GM18526 (cell line): ENCODE results near the gene C14orf180.

Experiments
- POLR2A ChIP-seq: IDR thresholded peaks from 3 replicates; pipeline ENCODE4 v1.6.1; 2011; ENCODE audit not compliant: insufficient read length; ENCODE audit errors: extremely low read depth

The C14orf180 gene

DNA sequence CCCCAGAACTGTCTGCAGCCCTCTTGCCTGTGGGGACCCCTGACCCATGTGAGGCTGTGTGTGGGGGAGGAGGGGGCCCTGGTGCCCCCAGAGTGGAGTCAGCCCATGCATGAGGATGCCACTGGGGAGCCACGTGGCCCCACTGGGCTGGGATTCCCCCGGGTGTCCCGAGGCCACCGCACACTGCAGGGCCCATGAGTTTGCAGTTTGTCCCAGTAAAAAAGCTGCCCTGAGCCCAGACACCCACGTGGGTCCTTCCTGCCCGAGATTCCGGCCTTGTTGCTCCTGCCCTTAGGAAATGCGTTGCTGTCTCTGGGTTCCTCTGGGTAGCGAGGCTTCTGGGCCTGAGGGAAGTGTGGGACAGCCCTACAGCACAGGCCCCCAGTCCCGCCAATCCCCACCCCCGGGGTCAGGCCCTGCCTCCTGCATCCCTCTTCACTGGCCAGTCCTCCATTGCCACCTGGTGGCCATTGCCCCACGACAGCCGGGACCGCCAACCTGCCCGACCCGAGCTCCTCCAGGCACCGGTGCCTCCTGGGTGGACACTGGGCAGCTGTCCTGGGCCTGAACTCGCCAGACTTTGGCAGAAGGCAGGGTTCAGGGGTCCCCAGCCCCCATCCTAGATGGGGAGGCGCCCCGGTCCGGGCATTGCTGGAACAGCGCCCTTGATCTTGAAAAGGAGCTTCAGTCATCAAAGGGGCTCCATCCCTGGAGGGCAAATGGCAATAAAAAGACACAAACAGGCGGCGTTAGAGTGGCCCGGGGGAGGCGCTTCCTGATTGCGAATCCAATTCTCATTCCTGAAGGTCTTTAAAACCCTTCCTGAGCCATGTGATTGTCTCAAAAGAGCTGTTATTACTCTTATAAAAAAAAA lies 15.6 kb upstream of the C14orf180 start:
- TF ChIP-seq POLR2A: no peak

DNA sequence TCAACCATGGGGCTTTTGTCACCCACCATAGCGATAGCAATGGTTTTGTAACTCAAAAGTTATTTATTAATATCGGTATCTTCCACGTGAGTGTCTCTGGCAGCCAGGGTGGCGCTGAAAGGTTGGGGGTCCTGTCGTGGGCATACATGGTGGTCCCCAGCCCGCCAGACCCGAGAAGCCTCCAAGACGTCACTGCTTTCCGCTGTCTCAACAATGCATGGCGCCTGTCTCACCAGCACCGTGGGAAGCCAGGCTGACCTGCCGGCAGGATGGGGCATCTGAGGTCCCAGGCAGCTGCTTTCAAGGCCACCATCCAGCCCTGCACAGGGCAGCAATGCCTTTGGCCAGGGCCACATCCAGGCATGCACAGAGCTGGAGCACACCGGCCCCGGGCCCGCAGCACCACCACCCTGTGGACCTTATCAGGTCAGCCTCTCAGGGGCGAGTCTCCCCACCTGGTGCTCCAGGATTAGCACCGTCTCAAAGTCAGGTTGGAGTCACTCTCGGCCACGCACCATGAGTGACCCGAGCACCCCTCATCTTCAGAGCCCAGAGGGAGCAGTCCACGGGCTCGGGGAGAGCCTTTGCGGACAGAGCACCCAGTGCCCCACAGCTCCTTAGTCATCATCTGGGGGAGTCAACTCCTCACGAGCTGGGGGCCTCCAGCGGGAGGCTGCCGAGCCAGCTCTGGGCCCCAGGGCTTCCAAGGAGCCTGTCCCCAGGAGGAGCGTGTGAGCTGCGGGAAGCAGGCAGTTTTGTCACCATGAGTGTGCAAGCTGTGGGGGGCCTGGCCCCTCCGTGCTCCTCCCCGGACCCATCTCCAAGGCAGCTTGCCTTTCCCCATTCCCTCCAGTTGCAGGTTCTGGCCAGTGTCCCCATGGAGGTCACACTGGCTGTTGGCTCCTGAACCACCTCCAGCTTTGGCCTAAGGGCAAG lies 14.6 kb upstream of the C14orf180 start:
- TF ChIP-seq POLR2A: no peak

DNA sequence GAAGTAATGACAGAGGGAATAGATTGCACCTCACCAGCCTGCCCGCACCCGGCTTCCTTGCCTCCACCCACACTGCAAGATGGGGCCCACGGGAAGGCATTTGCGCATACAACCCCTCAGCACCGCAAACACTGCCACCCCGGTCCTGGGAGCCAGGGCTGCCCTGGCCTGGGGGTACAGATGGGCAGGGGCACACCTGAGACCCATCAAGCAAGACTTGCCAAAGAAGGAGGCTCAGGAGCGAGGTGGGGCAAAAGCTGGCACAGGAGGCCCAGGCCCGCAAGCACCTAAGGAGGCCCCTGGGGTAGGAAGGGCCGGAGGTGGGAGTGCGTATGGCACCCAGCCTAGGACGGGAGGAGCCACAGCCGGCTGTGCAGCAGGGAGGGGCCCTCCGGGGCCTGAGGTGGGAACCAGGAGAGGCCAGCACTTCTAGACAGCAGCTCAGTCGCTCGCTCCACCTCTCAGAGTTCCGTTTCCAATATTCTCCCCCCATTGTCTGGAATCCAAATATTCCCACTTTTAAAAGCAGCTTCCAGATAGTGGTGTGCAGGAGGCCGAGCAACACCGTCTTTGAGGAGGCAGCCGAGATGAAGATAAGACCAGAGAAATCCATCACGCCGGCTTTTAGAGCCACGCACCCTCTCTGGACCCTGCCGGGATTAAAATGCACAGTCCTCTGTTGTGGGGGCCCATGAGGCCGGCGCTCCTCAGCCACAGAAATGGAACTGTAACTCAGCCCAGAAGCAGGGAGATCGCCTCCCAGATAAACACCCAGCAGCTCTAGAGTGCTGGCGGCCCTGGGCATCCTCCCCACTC lies 12.2 kb upstream of the C14orf180 start:
- TF ChIP-seq POLR2A: no peak

DNA sequence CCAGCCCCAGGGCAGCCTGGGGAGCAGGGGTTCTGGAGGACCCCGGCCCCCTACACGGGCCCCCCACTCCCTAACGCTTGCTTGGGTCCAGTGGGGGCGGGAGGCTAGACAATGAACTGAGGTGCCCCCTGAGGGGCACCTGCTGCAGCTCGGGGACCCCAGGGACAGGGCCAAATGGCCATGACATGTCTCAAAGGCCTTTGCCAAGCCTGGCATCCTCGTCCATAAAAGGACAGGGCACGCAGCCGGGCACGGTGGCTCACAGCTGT lies 11.7 kb upstream of the C14orf180 start:
- no peak for TF ChIP-seq POLR2A

DNA sequence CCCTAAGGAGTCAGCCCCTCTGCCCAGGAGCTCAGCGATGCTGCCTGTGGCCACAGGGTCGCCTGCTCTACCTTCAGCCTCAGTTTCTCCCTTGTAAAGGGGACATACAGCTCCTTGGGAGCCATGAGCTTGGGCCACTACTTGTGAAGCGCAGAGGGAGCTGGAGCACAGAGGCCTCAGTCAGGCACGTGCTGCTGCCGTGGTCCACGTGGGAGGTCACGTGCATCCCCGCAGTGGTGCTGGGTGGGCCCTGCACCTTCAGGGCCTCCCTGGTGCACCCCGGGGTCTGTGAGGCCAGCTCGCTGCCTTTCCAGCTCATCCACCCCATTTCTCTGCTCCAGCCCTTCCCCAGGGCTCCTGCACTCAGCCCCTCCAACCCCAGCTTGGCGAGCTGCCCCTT lies 10.9 kb upstream of the C14orf180 start:
- TF ChIP-seq POLR2A: no peak

DNA sequence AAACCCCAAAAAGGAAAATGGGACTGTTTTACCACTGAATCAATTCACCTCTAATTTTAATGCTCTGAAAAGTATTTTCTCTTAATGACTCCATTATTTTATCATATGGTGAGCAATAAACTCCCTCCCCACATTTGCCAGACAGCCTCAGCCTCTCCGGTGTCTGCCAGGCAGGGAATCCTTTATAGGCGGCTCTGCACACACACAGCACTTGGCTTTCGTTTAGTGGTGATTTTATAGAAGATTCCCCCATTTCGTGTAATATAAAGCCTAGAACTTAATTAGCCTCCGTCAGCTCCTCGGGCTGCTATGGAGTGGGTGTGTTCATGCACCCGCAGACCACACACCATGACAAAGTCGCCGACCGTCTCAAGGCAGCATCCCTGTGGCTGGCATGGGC lies 10.1 kb upstream of the C14orf180 start:
- no peak for TF ChIP-seq POLR2A

DNA sequence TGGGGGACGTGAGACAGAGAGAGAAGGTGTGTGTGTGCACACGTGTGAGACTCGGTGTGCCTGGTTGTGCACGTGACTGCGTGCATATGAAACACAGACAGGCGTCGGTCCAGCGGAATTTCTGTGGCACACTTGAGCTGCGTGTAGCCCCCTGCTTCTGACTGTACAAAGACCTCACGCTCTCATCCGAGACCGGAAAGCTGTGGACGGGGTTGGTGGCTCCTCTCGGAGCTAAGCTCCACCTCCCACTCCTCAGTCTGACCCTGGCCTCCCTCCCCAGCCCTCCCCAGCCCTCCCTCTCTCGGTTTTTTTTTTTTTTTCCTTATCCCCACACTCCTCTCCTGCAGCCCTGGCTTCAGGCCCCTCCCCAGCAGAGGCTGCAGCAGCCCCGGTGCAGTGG lies 8.3 kb upstream of the C14orf180 start:
- no peak for TF ChIP-seq POLR2A

DNA sequence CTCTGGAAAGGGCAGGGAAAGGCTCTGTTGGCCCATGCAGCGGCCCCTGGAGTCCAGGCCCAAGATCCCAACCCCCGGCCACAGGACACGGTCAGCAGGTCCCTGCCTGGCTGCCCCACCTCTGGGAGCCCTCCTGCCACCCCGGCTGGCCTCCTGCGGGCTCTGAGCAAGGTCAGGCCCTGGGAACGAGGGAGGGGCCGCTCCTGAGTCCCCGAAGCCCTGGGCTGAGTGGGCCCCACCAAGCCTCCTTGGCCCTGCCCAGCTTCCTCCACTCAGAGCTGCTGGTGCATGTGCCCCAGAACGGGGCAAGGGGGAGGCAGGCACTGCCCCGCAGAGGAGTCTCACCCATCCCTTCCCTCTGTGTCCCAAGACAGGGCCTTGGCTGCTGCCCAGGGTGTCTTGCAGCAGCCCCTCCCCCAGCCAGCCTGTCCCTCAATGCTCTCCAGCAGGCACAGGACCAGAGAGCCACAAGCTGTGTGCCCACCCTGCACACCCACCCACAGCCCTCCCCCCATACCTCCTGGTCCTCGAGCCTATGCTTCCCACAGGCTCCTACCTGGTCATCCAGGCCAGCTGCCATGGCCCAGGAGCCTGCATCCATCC lies 7.4 kb upstream of the C14orf180 start:
- TF ChIP-seq POLR2A: no peak

DNA sequence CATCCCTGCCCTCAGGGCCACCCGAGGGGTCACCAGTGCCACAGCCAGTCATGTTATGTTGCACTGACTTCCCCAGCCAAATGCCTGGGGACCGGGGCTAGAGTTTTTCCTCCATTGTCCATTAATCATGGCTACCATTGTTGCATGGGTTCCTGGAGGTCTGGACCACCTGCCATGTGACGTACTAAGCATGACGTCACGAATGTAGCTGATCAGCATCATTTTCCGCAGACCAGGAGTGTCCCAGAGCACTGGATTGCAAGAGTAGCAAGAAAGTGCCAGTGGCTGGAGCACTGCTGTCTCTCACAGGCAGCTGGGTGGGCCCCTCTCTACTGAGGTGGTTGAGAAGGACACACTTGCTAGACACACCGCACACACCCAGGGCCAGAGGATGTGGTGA lies 6.9 kb upstream of the C14orf180 start:
- TF ChIP-seq POLR2A: no peak

DNA sequence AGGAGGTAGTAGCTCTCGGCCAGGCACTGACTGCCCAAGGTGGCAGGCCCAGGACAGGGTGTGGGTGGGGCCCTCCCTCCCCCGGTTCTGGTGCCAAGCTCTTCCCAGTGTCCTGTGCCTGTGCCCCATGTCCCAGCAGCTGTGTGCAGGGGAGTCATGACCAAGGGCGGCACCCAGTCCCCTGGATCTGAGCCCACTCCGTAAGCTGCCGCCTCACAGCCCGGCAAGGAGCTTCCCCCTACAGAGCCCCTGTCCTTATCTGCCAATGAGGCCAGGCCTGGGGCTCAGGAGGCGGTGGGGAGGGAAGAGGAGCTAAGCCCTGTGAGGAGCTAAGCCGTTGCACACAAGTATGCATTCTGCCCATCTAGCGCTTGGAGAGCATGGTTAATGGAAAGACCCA lies 5.6 kb upstream of the C14orf180 start:
- TF ChIP-seq POLR2A: no peak

DNA sequence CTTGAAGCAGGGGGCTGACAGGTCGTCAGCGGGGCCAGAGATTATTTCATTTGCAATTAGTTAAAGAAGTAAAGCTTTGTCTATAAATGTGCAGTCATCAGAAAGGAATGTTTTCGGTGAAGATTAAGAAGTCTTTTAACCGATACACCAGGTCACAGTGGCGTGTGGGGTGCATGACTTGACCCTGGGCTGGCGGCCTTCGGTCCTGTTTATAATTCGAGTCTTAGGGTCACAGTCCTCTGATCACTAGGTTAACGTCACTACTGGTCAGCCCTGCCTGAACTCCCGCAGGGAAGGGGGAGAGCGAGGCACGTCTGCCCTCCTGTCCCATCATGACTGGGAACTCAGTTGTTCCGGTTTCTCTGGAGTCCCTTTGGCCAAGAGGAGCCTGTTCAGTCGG lies 5.0 kb upstream of the C14orf180 start:
- TF ChIP-seq POLR2A: no peak

DNA sequence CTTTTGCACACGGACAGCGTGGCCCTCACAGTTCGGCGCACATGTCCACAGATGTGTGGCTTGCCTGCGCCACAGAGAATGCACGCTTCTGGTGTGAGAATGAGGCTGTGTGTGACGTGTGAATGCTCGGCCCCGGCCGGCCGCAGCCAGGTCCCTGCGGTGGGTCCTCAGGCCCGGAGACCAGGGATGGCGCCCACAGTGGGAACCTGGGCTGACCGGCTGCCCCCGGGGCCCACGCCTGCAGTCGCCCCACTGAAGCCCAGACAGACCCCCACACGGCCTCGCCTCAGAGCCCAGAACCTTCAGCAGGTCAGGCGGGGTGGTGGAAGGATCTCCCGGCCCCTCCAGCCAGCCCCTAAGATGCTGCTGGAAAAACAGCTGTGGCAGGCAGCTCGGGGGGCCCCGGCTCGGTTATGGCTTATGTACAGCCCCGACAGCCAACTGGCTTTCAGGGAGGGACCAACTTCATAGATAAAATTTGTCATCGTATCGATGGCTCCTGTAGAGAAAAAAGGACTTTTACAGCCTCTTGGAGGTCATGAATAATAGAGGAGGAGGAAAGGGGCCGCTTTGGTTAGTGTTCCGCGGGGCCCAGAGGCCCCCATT lies 4.5 kb upstream of the C14orf180 start:
- no peak for TF ChIP-seq POLR2A

DNA sequence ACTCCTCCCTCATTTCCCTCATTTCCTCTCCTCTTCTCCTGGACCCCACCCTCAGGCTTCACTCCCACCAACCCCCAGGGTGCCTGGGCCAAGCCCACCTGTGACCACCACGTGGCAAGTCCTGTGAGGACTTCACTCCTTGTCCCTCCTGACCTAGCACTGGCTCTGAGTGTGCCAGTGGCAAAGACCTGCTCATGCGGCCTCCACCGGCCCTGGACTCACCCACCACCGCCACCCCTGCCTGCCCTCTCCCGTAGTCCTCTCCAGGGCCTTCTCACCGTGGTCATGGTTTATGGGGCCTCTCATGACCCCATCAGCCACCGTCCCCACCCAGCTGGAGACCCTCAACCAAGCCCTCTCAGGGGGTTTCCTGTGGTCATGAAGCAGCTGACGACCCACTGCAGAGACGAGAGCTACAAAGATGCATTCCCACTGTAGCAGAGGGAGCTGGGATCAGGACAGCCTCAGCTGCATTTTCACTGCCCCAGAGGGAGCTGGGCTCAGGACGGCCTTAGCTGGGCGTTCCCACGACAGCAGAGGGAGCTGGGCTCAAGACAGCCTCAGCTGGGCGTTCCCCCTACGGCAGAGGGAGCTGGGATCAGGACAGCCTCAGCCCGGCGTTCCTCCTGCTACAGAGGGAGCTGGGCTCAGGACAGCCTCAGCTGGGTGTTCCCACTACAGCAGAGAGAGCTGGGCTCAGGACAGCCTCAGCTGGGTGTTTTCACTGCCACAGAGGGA lies 3.2 kb upstream of the C14orf180 start:
- TF ChIP-seq POLR2A: no peak

DNA sequence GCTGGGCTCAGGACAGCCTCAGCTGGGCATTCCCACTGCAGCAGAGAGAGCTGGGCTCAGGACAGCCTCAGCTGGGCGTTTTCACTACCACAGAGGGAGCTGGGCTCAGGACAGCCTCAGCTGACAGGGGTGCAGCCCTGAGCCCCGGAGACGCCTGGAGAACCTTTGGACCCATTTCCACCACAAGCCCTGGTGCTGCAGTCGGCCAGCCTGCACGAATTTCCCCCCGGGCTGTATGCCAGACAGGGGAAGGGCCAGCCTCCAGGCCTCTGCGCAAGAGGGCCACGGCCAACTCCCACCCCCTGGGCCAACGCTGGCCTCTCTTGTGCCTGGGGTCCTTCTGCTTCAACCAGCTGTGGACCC lies 2.6 kb upstream of the C14orf180 start:
- TF ChIP-seq POLR2A: no peak
